GM18499 (cell line): ENCODE data around the gene SPAG9.
"Not testable (repeated sequence)": the region's sequence is repeated elsewhere in the genome, so short reads cannot be mapped to it uniquely, and the experiment has no call there.

Source experiments
- ATAC-seq: cut with Tn5 transposase; IDR thresholded peaks from one replicate; pipeline ENCODE4 v1.9.1; 2021; ENCODE audit warnings: moderate number of reproducible peaks; ENCODE audit not compliant: insufficient read depth, unreplicated experiment

The SPAG9 gene

GRCh38 chr17:51144266-51145022 is 23.8 kb upstream of the SPAG9 start:
- no peak for ATAC-seq

GRCh38 chr17:51142597-51142996 is 21.9 kb upstream of the SPAG9 start:
- no peak for ATAC-seq

DNA sequence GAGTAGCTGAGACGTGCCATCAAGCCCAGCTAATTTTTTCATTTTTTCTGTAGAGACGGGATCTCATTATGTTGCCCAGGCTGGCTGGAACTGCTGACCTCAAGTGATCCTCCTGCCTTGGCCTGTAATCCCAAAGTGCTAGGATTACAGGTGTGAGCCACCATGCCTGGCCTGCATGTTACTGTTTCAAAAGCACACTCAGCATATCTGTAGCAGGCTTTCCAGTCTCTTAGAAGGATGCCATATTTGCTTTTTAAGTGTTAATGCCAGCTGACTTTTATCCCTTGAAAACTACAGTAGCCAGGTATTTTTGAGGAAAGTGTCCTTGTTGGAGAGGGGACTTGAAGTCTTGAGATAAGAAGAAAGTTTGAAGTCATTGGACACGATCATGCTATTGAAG is 15.3 kb upstream of the SPAG9 start:
- no peak for ATAC-seq

DNA sequence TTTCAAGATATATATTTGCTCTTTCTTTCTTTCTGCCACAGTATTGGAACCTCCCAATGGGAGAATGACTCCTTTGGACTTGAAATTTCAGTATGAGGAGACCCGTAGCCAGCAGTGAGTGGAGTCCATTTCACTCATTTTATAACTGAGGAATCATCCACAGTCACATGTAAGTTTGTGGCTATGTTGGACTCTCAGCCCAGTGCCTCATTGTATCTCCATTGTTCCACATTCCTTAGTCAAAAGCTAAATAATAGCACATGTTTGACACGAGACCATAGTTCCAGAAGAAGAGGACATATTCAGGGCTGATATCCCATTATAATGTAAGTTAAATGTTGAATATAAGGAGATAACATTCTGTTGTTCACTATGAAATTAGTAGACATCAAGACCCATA is 12.7 kb upstream of the SPAG9 start:
- no peak for ATAC-seq

DNA sequence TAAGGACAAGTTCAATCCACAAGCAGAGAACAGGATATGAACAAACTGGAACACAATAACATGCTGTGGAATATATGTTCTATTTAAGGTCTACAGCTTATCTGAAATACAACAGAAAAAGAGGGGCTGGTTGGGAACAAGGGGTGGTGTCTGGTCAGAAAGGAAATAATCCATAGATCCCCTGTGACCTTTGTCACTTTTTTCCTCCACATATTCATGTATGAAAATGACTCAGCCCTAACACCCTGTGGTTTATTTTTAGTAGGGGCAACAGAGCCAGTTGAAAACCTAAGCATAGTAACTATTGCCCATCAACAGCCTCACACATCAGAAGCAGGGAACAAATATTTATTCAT is 12.3 kb upstream of the SPAG9 start:
- ATAC-seq, result no peak

- ATAC-seq, result no peak
Observed at GRCh38 chr17:51128076-51128475, 7.4 kb upstream of the SPAG9 start.

GRCh38 chr17:51124640-51125503 is 4.2 kb upstream of the SPAG9 start:
- ATAC-seq, result no peak

DNA sequence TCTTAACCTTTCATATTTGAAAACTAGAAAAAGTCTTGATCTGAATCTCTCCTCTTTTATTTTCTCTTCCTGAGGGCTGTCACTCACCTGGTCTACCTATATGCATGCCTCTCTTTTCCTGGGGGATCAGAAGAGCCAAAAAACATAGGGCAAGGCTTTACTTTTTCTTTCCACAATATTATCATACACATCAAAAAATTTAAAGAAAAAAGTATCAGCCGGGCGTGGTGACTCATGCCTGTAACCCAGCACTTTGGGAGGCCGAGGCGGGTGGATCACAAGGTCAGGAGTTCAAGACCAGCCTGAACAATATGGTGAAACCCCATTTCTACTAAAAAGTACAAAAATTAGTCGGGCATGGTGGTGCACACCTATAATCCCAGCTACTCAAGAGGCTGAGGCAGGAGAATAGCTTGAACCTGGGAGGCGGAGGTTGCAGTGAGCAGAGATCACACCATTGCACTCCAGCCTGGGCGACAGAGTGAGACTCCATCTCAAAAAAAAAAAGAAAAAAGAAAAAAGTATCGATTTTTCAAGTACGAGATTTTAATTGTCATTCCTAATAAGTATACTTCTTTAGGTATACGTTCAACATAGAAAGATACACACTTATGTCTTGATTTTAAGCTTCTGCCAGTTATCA is 1.9 kb upstream of the SPAG9 start:
- ATAC-seq, result not testable (repeated sequence)

GRCh38 chr17:51121620-51122472 is 1.2 kb upstream of the SPAG9 start:
- ATAC-seq, result peak; percentile 34

- ATAC-seq, result no peak
Observed at GRCh38 chr17:51120357-51120738, 320 bp downstream of the SPAG9 start.

DNA sequence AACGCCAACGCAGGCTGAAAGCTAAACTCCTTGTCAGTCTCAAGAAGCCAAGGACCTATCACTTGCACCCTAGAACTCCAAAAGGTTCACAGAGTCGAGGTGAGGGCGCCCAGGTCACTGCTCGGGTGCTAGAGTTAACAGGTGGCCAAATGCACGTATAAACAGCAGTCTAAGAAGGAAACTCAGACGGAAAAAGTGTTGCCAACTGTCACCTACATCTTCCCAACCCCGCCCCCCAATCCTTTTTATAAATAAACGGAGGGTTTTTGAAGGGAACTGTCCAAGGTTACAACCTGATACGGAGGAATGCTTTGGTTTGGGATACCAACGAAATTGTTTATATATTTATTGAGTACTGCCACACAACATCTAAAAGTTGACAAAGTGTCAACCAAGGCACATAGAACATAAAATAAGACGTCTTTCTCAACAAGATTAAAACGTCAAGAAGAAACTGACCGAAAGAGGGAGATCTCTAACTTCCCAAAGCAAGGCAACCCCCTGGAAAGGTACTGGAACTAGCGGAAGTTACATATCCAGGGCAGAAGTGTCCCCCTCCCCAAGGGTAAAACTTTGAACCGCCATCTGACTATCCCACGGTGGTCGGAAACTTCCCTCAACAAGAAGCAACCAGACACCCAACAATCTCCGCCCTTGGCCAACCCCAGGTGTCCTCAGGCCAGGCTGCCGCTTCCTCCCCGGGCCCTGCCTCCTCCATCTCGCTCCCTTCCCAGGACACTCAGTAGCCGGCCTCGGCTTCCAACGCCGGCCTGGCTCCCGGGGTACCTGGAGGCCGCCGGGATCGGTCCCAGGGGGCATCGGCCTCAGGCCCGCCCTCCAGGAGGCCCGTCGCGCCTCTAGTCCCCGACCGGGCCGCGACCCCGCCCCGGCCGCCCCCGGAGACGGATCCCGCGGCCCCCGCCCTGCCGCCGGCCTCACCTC is 982 bp downstream of the SPAG9 start:
- no peak for ATAC-seq

GRCh38 chr17:51118330-51119195 is 2.1 kb downstream of the SPAG9 start:
- ATAC-seq, result no peak

- ATAC-seq, result no peak
Observed at GRCh38 chr17:51115179-51115578, 5.5 kb downstream of the SPAG9 start.

DNA sequence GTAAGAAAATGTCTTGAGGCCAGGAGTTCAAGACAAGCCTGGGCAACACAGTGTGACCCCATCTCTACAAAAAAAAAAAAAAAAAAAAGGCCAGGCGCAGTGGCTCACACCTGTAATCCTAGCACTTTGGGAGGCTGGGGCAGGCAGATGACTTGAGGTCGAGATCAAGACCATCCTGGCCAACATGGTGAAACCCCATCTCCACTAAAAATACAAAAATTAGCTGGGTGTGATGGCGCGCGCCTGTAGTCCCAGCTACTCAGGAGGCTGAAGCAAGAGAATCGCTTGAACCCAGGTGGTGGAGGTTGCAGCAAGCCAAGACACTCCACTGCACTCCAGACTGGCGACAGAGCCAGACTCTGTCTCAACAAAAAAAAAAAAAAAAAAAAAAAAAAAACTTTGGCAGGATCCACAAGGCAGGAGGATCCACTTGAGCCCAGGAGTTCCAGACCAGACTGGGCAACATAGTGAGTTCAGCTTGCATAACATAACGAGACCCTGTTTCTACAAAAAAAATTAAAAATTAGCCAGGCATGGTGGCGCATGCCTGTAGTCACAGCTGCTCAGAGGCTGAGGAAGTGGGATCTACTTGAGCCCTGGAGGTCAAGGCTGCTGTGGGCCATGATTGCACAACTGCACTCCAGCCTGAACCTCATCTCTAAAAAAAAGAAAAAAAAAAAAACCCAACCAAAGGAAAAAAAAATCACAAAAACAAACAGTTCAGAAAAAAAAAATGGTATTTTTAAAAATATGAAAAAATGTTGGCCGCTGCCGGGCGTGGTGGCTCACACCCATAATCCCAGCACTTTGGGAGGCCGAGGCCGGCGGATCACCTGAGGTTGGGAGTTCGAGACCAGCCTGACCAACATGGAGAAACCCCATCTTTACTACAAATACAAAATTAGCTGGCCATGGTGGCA is 8.1 kb downstream of the SPAG9 start:
- ATAC-seq, result not testable (repeated sequence)

DNA sequence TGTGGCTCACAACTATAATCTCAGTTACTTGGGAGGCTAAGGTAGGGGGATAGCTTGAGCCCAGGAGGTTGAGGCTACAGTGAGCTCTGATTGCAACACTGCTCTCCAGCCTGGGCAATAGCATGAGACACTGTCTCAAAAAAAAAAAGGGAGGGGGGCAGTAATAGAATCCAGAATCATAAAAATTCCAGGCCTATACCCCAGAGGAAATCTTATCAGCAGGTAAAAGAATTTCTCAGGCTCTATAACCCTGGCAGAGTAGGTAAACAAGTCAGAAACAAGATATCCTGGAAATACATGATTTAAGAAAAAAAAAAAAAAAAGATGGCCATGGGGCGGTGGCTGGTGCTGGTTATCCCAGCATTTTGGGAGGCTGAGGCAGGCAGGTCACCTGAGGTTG is 12.9 kb downstream of the SPAG9 start:
- no peak for ATAC-seq

DNA sequence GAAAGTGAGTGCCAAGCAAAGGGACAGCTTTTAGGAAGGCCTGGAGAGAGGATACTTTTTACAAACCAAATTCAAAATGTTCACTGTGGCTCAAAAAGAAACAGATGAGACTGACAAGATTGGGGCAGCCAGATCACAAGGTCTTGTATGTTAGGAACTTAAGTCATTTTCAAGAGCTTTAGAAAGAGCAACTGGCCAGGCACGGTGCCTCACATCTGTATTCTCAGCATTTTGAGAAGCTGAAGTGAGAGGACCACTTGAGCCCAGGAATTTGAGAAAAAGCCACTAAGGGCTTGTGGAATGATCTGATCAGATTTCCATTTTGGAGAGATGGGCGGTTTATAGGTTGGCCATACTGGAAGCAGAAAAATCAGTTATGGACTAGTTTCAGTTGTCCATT is 17.2 kb downstream of the SPAG9 start:
- no peak for ATAC-seq

DNA sequence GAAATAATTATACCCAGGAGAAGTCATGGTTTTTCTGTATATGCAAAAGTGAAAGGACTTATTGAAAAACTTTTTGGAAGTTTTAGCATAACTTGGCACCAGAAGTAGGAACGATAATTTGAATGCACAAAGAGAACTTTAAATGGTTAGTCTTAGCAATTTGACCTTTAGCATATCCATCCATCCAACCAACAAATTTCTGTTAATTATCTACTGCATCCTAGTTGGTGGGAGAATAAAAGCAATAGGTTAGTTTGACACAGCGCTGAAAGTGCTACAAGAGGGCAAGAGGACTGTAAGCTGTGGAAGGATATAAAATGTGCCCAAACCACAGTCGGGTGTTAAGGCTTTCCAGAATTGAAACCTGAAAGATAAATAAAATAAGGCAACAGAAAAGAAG is 17.6 kb downstream of the SPAG9 start:
- ATAC-seq, result no peak
